22Rv1 (cell line): ENCODE measurements around the gene UHRF1.

ENCODE experiments used
- ZFX ChIP-seq: fragments of 450-650 bp; IDR thresholded peaks from 2 replicates; pipeline ENCODE4 v1.6.1; 2017; ENCODE audit warnings: antibody characterized with exemption, borderline replicate concordance
- TF ChIP-seq, protein P1 (sequence below): fragments of 450-650 bp; IDR thresholded peaks from 2 replicates; pipeline ENCODE4 v1.5.1; 2017; ENCODE audit warnings: mild to moderate bottlenecking

DNA sequence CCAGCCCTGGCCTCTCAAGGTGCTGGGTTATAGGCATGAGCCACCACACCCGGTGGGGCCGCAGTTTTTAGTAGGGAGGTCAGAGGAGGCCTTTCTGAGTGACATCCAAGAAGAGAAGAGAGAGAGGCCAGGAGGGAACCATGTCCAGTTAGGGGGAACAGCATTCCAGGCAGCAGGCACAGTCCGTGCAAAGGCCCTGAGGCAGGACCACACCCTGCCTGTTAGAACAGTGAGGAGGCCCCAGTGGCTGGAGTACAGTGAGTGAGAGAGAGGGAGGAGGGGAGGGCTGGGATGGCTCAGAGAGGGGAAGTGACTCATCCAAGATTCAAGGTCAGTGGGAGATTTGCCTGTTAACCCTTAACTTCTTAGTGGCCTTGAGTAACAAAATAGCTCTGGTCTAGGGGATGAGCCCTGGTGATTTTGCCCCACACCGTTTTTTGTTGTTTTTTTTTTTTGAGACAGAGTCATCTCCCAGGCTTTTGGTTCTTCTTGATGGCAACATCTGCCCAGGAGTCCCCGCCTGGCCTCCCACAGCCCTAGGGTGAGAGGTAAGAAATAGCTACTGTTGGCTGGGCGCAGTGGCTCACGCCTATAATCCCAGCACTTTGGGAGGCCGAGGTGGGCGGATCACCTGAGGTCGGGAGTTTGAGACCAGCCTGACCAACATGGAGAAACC, 39.1 kb upstream of the UHRF1 start:
- TF ChIP-seq, protein P1, sequence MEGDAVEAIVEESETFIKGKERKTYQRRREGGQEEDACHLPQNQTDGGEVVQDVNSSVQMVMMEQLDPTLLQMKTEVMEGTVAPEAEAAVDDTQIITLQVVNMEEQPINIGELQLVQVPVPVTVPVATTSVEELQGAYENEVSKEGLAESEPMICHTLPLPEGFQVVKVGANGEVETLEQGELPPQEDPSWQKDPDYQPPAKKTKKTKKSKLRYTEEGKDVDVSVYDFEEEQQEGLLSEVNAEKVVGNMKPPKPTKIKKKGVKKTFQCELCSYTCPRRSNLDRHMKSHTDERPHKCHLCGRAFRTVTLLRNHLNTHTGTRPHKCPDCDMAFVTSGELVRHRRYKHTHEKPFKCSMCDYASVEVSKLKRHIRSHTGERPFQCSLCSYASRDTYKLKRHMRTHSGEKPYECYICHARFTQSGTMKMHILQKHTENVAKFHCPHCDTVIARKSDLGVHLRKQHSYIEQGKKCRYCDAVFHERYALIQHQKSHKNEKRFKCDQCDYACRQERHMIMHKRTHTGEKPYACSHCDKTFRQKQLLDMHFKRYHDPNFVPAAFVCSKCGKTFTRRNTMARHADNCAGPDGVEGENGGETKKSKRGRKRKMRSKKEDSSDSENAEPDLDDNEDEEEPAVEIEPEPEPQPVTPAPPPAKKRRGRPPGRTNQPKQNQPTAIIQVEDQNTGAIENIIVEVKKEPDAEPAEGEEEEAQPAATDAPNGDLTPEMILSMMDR = no peak
- no peak for TF ChIP-seq ZFX
